ENCODE results near the gene CIROP.

- TF ChIP-seq CTCF (IDR thresholded peaks at IDR 0.05 in 2 of 3, conservative IDR thresholded peaks at IDR 0.05 in 1 of 3; ENCODE audit: insufficient read depth in 2 of 3, low read depth in 1 of 3, low read length in 3 of 3) = no peak
- TF ChIP-seq CC2D1A (IDR thresholded peaks at IDR 0.05) = no peak
- TF ChIP-seq CHD4 (IDR thresholded peaks at IDR 0.05; ENCODE audit: insufficient read depth, insufficient replicate concordance, low read depth, low read length, poor library complexity, severe bottlenecking) = no peak
- no peak for TF ChIP-seq ZBED1 (IDR thresholded peaks at IDR 0.05)
- TF ChIP-seq RFX5 (IDR thresholded peaks at IDR 0.05; ENCODE audit: low read depth, low read length) = no peak
- TF ChIP-seq ZNF175 (CRISPR knock-in tag; IDR thresholded peaks at IDR 0.05; ENCODE audit: low read depth) = no peak
Measured at GRCh38 chr14:23103581-23103980, 1.2 kb downstream of the CIROP start.

All from K562 (cell line).